GM19468 (cell line): ENCODE measurements around the gene CD209.
"Not testable (repeated sequence)": the region's sequence is repeated elsewhere in the genome, so short reads cannot be mapped to it uniquely, and the experiment has no call there.

Experiments used
- ATAC-seq: cut with Tn5 transposase; IDR thresholded peaks from one replicate; pipeline ENCODE4 v1.9.1; 2021; ENCODE audit warnings: mild to moderate bottlenecking, moderate library complexity, moderate number of reproducible peaks; ENCODE audit not compliant: unreplicated experiment; ENCODE audit errors: extremely low read depth

CD209 gene

GRCh38 chr19:7746903-7747884 lies at the start of gene CD209:
Gene CD209, minus strand, starts transcription at chr19:7747534. Its CDS starts 23 bp downstream, at chr19:7747511.
- ATAC-seq, result no peak

- no peak for ATAC-seq
These were observed 48.3 kb upstream of the CD209 start for GRCh38 chr19:7795555-7796161.

GRCh38 chr19:7793493-7793892 lies 46.2 kb upstream of the CD209 start:
- no peak for ATAC-seq

GRCh38 chr19:7792701-7793100 lies 45.4 kb upstream of the CD209 start:
- ATAC-seq, result not testable (repeated sequence)

GRCh38 chr19:7792281-7792680 lies 44.9 kb upstream of the CD209 start:
- ATAC-seq, result no peak

GRCh38 chr19:7790416-7790815 lies 43.1 kb upstream of the CD209 start:
- ATAC-seq, result no peak

- ATAC-seq, result no peak
These were observed 42.1 kb upstream of the CD209 start for GRCh38 chr19:7789447-7789846.

- ATAC-seq, result no peak
These were observed 41.6 kb upstream of the CD209 start for GRCh38 chr19:7788933-7789323.

GRCh38 chr19:7788178-7788932 lies 41.0 kb upstream of the CD209 start:
- no peak for ATAC-seq

GRCh38 chr19:7787602-7788177 lies 40.4 kb upstream of the CD209 start:
- ATAC-seq, result no peak

- no peak for ATAC-seq
These were observed 39.8 kb upstream of the CD209 start for GRCh38 chr19:7787141-7787540.

GRCh38 chr19:7784856-7785255 lies 37.5 kb upstream of the CD209 start:
- ATAC-seq, result no peak

GRCh38 chr19:7783991-7784423 lies 36.7 kb upstream of the CD209 start:
- no peak for ATAC-seq

GRCh38 chr19:7781157-7781556 lies 33.8 kb upstream of the CD209 start:
- no peak for ATAC-seq

- ATAC-seq, result no peak
These were observed 32.5 kb upstream of the CD209 start for GRCh38 chr19:7779631-7780486.

- ATAC-seq, result no peak
These were observed 30.7 kb upstream of the CD209 start for GRCh38 chr19:7778081-7778480.

GRCh38 chr19:7775761-7776160 lies 28.4 kb upstream of the CD209 start:
- ATAC-seq, result no peak

- no peak for ATAC-seq
These were observed 26.5 kb upstream of the CD209 start for GRCh38 chr19:7773841-7774240.

GRCh38 chr19:7772752-7773291 lies 25.5 kb upstream of the CD209 start:
- ATAC-seq, result no peak
